VCaP (cell line): ENCODE results near the gene KIF26A.

Source experiments
- H3K27ac ChIP-seq: fragments of 450-650 bp; 2 replicates; pipeline ENCODE4 v1.5.1; 2017
- TF ChIP-seq, protein P1 (sequence below): fragments of 450-650 bp; conservative IDR thresholded peaks from 2 replicates; pipeline ENCODE4 v1.5.1; 2017; ENCODE audit warnings: mild to moderate bottlenecking, moderate library complexity

KIF26A gene

DNA sequence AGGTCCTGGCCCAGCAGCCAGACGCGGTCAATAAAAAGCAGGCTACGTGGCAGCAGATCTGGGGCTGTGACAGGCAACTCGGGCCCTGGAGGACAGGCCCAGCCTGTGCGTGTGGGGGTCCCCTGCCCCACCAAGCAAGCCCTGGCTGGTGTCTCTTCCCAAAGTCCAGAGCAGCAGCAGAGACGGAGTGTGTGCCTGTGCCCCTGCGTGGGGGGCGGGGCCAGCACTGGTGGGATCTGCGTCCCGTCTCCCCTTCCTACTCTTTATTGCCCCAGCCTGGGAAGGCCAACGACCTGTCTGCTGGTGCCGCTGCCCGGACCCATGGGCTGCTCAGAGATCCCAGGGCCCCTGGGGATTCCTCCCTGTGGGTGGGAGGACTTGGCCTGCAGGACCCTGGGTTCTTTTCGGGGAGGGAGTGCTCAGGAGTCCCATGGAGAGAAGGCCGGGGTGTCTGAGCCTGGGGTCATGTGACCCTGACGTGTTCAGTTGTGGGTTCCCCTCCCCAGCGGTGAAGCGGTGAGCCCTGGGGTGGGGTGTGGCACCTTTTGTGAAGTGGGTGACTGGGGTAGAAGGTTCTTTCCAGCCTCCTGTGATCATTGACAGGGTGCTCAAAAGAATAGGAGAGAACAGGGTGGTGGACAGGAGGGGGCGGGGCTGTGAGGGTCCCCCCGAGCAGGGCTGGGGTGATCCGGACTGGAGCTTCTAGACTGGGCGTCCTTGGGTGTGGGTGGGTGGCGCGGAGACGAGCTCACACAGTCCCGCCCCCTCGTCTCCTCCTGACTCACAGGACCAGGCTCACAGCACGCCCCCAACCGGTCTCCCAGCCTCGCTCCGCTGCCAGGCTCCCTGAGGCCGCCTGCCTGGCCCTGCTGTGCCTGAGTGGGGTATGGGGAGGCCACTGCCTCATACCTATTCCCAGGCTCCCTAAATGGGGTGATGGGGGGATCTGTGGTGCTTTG, 30.5 kb upstream of the KIF26A start:
- TF ChIP-seq, protein P1, sequence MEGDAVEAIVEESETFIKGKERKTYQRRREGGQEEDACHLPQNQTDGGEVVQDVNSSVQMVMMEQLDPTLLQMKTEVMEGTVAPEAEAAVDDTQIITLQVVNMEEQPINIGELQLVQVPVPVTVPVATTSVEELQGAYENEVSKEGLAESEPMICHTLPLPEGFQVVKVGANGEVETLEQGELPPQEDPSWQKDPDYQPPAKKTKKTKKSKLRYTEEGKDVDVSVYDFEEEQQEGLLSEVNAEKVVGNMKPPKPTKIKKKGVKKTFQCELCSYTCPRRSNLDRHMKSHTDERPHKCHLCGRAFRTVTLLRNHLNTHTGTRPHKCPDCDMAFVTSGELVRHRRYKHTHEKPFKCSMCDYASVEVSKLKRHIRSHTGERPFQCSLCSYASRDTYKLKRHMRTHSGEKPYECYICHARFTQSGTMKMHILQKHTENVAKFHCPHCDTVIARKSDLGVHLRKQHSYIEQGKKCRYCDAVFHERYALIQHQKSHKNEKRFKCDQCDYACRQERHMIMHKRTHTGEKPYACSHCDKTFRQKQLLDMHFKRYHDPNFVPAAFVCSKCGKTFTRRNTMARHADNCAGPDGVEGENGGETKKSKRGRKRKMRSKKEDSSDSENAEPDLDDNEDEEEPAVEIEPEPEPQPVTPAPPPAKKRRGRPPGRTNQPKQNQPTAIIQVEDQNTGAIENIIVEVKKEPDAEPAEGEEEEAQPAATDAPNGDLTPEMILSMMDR: no peak
- H3K27ac ChIP-seq: no peak overlapping the region

DNA sequence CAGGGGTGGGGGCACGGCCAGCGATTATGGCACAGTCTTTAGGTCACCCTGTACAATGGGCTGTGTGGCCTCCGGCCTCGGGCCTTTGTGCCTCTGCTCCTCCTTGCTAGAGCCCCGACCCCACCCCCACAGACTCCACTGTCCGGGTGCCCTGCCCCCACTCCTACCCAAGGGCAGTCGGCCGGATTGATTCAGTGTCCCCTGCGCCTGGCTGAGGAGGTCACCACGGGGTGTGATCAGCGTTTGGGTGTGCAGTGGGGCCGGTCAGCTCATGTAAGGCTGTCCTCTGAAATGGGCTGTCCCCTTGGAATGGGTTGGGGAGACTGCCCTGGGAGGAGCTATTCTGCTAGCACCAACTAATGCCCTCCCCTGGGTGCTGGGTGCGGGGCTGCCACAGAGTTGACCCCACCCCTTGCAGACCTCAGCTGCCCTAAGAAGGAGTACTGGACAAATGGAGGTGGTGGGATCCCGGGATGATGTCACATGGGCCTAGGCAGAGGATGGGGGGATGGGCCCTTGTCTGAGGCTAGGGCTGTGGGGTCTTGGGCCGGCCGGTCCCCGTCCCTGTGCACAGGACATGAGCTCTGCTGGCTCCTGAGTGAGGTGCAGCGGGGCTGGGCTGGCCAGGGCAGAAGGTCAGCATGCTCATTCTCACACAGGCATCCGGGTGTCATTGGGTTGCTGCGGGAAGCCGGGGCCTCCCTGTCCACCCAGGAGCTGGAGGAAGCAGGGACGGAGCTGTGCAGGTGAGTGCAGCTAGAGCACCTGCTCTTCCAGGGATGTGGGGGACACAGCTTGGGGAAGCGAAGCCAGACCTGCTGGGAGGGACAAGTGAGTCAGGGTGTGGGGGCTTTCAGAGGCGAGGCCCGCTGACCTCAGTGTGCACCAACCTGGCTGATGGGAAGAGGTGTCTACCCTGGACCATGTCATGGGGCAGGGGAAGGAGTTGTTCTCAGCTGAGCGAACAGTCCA, 29.5 kb upstream of the KIF26A start:
- TF ChIP-seq, protein P1: no peak
- no peak overlapping the region for H3K27ac ChIP-seq

DNA sequence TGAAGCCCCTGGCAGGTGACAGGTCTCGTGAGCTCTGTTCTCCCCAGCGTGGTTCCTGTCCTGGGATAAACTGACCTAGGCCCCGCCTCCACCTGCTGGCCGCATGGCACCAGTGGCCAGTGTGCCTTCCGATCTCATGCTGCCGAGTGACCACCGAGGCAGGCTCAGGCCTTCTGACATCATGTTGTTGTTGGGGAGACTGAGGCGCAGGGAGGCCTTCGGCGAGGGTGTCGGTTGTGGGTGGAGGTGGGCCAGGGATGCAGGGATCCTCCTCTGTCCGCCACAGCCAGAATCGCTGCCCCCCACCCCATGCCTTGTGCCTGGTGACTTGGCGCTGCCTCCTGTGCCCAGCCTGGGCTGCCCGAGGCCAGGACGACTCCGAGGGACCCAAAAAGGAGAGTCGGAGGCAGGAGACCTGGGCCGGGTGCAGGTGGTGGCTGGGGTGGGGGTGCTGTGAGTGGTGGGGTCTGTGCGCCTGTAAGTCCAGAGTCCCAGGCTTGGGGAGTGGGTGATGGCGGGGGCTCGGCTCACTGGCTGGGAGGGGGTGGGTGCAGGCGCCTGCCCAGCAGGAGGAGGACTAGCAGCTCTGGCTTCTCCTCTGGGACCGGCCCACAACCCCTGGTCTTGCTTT, 28.5 kb upstream of the KIF26A start:
- TF ChIP-seq, protein P1: no peak
- no peak overlapping the region for H3K27ac ChIP-seq

DNA sequence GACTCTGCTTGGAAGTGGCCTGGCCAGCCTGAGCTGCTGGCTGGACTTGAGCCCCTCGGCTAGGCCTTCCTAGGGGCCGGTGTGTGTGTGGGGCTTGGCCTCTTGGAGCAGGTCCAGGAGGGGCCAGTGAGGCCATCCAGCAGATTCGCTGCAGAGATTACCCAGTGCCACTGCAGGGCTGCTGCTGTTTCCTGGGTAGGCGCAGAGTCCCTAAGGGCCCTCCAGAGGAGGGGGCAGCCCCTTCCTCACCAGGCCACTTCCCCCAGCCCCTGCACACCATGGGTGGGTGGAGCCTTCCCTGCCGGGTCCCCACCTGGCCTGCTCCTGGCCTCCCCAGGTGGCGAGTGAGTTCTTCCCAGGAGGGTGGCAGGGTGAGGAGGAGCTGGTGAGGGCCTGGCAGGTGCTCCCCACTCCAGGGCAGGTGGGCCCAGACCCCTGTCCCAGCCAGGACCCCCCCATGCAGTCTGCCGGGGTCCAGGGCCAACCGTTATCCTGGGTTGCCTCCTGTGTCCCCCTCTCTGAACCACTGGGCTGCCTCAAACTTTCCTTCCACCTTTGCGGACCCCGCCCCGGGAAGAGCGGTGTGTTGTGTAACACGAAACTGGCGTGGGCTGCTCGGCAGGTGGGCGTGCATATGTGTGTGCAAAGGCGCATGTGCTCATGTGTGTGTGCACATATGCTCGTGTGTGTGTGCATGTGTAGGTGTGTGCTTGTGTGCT, 27.7 kb upstream of the KIF26A start:
- TF ChIP-seq, protein P1: no peak
- H3K27ac ChIP-seq: no peak overlapping the region

DNA sequence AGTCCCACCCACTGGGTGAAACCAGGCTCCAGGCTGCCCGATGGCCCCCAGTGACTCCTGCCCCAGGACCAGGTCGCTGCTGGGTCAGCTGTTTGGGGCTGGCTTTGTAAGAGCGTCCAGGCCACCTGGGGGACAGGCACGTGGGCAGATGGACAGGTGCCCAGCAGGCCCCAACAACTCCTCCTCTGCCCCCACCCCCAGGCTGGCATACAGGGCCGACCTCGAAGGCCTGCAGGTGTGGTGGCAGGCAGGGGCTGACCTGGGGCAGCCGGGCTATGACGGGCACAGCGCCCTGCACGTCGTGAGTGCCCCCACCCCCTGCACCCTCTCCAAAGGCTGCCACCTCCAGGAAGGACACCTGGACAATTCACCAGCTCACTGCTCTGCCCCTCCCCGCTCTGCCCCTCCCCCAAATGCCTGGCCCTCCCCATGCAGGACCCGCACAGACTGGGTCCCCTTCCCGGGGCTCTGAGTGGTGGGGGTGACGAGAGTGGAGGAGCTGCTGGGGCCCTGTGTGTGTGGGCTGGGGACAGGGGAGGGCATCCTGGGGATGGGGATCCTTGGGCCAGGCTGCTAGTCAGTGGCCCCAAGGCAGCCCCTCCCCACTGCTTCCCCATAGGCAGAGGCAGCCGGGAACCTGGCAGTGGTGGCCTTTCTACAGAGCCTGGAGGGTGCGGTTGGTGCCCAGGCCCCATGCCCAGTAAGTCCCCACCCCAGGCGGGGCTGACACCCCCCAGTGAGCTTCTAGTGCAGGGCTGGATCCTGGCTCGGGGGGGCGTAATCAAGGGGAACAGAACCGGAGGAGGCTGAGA, 26.9 kb upstream of the KIF26A start:
- H3K27ac ChIP-seq: no peak overlapping the region
- TF ChIP-seq, protein P1: no peak

DNA sequence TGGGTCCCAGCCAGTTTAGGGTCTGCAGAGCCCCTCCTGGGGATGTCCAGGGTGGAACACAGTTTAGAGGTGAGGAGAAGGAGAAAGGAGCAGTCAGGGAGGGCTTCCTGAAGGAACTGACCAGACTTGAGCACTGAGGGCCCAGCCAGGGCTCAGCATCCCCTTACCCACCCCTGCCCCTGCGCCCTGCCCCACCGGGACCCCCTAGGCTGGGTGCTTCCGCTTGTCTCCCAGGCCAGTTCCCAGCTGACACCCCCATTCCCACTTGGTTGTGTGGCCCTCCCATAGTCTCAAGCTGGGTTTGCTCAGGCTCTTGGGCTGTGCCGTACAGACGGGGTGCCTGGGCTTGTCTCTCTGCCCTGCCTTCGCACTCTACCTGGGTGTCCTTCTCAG, 26.3 kb upstream of the KIF26A start:
- TF ChIP-seq, protein P1: no peak
- no peak overlapping the region for H3K27ac ChIP-seq
